ENCODE results near the gene HAVCR2.
"Not testable (repeated sequence)": the region's sequence is repeated elsewhere in the genome, so short reads cannot be mapped to it uniquely, and the experiment has no call there.

HAVCR2 gene

GRCh38 chr5:157088342-157088990 is 20.4 kb downstream of the HAVCR2 start:
- DNase-seq (ENCODE audit: low read depth): no peak

DNA sequence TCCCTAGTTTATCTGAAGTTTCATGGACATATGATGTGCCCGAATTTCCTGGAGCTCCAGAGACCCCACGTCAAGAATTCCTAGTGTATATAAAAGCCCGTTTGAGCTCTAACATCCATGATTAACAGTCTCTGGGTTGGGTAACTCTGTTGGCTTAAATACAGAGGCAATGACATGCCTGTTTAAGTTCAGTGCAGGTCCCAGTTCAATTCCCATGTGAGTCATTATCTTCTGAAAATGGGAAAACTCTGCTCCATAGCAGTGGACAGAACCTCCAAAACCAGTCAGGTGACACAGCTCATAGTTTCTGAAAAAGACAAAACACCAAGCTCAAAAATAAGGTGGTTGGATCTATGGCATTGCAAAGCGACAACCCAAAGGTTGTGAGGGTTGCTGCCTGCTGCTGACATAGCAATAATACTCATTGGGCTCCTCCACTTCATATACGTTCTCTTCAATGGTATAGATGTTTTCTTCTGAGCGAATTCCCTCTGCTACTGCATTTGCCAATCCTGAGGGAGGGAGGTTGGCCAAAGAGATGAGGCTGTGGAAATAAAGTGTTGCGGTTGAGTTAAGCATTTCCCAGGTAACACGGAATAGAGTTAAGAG is 22.0 kb downstream of the HAVCR2 start:
- no peak for DNase-seq (ENCODE audit: low read depth)

GRCh38 chr5:157085930-157086329 is 22.9 kb downstream of the HAVCR2 start:
- no peak for DNase-seq (ENCODE audit: low read depth)

- no peak for DNase-seq (ENCODE audit: low read depth)
These were observed 28.6 kb downstream of the HAVCR2 start for GRCh38 chr5:157080286-157080685.

- no peak for DNase-seq (ENCODE audit: low read depth)
These were observed 32.3 kb downstream of the HAVCR2 start for GRCh38 chr5:157076558-157076957.

DNA sequence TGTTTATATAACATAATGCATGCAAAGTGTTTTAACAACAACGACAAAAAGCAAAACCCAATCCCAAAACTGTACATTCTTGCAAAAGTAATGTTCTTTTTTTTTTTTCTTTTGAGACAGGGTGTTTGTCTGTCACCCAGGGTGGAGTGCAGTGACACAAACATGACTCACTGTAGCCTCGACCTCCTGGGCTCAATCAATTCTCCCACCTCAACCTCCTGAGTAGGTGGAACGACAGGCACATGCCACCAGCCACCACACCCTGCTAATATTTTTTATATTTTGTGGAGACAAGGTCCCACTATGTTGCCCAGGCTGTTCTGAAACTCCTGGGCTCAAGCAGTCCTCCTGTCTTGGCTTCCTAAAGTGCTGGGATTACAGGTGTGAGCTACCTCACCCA is 36.3 kb downstream of the HAVCR2 start:
- DNase-seq (ENCODE audit: low read depth): no peak

DNA sequence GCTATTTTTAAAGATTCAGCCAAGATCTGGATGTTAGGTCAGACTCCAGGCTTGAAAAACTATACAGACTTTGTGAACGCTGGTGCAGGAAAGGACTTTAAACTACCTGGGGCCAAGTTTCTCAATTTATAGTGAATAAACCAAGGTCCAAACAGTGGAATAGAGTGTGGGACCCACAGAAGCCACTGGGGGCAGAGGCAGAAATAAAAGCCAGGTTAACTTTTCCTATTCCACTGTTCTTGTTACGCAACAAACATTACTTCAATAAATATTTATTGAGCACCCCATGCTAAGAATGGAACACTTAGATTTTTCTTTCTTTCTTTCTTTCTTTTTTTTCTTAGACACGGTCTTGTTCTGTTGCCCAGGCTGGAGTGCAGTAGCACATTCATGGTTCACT is 38.9 kb downstream of the HAVCR2 start:
- DNase-seq (ENCODE audit: low read depth): no peak

GRCh38 chr5:157068785-157069184 is 40.1 kb downstream of the HAVCR2 start:
- no peak for DNase-seq (ENCODE audit: low read depth)

GRCh38 chr5:157068339-157068738 is 40.5 kb downstream of the HAVCR2 start:
- no peak for DNase-seq (ENCODE audit: low read depth)

DNA sequence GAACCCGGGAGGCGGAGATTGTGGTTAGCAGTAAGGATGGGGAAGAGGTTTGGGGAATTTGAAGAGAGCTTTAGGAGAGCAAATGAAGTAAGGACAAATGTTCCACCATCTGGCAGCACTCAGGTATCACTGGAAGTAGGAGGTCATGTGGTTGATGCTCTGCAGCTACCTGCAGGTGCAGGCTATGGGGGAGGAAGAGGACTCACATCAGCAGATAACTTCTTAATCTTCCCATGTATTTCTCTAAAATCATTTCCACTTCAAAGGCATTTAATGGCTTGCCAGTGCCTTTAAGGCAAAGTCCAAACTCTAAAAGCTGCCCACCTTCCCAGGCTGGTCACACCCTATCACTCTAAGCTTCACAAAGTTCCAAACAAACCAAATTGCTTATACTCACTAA is 41.8 kb downstream of the HAVCR2 start:
- DNase-seq (ENCODE audit: low read depth): no peak

DNA sequence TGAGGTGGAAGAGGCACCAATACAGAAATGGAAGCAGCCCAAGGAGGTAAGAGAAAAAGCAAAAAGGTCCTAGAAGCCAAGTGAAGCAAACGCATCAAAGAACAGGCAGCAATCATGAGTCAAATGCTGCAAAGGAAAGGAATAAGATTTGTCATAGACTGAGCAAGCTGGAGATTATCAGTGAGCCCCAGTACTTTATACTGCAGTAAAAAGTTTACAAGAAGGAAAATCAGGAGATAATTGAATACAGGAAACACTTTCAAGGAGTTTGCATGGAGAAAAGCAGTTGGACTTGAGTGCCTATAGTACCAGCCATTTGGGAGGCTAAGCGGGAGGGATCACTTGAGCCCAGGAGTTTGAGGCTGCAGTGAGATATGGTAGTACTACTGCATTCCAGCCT is 42.8 kb downstream of the HAVCR2 start:
- DNase-seq (ENCODE audit: low read depth): no peak

DNA sequence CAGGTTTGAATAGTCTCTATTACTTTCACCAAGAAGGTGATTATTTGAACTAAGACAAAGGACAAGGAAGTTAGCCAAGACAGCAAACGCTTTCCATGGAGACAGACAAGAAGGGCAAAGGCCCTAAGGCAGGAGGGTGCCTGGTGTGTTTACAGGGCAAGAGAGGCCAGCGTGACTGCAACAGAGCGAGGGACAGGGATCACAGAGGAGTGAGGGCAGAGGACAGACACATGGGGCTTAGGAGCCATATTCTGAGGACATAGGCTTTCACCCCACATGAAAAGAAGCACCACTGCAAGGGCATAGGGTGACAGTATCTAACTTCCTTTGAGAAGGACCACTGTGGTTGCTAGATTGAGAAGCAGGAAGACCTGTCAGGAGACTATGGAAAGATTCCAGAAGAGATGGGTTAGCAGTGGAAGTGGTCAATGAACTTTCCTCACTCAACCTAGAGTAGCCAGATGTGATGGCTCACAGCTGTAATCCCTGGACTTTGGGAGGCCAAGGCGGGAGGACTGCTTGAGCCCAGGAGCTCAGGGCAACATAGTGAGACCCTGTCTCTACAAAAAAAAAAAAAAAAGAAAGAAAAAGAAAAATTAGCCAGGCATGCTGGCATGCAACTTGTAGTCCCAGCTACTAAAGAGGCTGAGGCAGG is 44.9 kb downstream of the HAVCR2 start:
- no peak for DNase-seq (ENCODE audit: low read depth)

GRCh38 chr5:157059891-157060290 is 49.0 kb downstream of the HAVCR2 start:
- DNase-seq (ENCODE audit: low read depth): no peak

GRCh38 chr5:157059093-157059539 is 49.7 kb downstream of the HAVCR2 start, which contains the start of gene HAVCR1:
Gene HAVCR1 (minus strand): TSS chr5:157059116. CDS start chr5:157057943, 1,173 bp downstream.
- no peak for DNase-seq (ENCODE audit: low read depth)

DNA sequence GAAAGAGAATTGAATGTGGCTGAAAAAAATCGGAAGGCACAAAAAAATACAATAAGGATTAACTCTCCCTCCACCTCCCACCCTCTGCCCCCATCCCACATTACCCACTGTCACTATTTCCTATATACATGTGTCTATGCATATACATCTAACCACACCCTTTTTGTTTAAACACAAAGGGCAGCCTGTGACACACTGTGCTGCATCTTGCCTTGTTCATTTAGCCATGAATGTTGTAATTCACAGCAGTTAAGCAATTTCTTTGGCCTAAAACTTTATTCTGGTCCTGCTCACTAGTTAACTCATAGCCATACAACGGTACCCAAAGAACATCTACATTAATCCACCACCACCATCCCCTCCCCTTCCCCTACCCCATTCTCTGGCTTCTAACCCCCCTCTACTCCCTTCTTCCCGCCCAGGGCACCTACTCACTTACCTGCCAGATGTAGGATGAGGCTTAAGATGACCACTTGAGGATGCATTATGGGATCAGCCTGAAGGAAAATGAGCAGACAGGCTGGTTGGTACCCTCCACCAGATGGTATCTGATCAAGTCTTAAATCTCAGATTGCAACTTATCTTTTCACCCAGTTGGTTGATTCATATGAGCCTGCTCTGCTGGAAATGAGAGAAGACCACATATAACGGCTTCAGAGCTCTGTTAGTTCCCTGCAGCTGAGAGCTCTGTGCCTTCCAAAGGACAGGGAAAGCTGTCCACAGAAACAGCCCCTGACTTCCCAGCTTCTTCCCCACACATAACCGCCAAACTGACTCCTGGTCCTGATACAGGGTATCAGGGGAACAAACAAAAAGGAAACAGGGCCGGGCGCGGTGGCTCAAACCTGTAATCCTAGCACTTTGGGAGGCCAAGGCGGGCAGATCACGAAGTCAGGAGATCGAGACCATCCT is 51.1 kb downstream of the HAVCR2 start:
- DNase-seq (ENCODE audit: low read depth): no peak

DNA sequence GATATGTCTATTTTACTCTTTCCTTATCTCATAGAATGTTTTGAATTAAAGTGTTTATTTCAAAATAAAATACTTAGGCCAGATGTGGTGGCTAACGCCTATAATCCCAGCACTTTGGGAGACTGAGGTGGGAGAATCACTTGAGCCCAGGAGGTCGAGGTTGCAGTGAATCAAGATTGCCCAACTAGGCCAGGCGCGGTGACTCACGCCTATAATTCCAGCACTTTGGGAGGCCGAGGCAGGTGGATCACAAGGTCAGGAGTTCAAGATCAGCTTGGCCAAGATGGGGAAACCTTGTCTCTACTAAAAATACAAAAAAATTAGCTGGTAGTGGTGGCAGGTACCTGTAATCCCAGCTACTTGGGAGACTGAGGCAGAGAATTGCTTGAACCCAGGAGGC is 52.0 kb downstream of the HAVCR2 start:
- DNase-seq (ENCODE audit: low read depth): not testable (repeated sequence)

DNA sequence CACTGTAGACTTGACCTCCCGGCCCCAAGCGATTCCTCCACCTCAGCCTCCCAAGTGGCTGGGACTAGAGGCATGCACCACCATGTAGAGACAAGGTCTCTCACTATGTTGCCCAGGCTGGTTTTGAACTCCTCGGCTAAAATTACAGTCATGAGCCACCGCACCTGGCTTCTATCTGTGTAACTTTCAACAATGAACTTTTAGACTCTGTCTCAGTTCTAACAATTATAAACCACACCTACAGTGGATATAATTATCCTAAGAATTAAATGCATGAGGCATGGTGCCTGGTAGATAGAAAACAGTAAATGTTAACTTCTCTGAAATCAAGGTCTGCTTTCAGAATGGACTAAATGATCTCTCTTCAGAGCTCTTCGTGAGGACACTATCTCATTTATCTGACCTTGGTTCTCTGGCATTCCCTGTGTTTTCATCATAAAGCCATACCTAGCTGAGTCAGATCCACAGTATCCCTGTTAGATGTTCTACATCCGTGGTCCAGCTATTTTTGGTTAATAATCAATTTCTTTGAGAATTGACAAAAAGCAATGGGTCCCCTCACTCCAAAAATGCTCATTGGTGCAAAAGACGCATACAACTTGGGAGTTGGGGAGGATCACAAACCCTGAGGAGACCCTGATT is 57.1 kb downstream of the HAVCR2 start:
- DNase-seq (ENCODE audit: low read depth): no peak

- no peak for DNase-seq (ENCODE audit: low read depth)
These were observed 58.8 kb downstream of the HAVCR2 start for GRCh38 chr5:157050050-157050449.

DNA sequence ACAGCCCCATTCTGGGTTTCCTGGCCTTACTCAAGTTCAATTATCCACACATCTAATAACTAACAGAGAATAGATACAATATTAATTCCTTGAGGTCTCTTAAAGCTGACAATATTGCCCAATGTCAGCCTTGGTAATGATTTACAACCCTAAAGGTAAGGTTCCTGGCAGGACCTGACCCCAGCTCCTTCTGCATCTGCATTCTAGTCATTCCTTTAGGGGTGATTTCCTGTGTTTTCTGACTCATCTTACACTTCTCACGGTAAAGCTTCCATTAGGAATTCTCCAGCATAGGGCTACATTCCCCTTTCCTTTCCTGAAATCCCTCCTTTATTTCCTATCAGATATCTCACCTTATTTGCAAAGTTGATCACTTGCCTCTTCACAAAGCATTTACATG is 59.2 kb downstream of the HAVCR2 start:
- no peak for DNase-seq (ENCODE audit: low read depth)

DNA sequence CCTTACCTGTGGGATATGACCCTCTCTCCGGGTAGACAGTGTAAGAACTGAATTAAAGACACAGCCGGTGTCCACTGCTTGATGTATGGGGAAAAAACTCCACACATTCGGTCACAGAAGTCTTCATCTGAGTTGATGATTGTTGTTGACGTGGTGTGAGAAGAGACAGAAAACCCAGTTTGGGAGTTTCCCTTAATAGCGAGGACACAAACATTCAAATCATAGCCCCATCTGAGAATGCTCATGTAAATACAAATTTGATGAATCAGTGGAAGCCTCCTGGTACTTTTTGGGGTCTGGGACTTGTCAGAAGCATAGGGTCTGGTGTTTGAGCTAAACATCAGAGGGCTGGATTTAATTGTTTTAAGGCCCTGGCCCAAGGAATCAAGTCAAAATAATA is 60.9 kb downstream of the HAVCR2 start:
- DNase-seq (ENCODE audit: low read depth): no peak

GRCh38 chr5:157047016-157047415 is 61.8 kb downstream of the HAVCR2 start:
- not testable (repeated sequence) for DNase-seq (ENCODE audit: low read depth)

DNA sequence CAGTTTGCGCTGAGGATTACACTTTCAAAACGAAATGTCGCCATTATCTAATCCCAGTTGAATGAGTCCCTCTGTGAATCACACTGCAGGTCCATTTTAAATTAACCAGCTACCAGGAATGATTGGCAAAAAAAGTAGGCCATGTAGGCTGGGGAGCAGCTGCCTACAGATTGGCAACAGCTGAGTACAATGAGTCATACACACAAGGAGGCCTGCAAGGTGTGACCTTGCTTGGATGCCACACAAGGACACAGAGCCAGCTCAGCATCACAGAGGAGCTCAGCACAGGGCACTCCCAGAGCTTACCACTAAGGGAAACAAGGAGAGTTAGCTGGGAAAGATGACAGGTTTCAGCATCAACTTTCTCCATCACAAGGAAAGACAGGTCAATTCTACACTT is 62.8 kb downstream of the HAVCR2 start:
- DNase-seq (ENCODE audit: low read depth): no peak

All from stimulated activated CD8-positive, alpha-beta memory T cell treated with anti-CD3 and anti-CD28 coated beads, Interleukin-15, amount 100 ng/mL, for 1 hour (primary cell).